ENCODE measurements around the gene P4HB.

The P4HB gene

GRCh38 chr17:81810476-81810875 lies 49.9 kb downstream of the P4HB start:
- Mint-ChIP-seq H3K36me3 (ENCODE audit: insufficient read depth) (no peaks in the 10 kb centered on the region), H3K27me3 (peaks cover 20% of the 10 kb centered on the region), H3K9me3 (no peaks in the 10 kb centered on the region), H3K27ac (ENCODE audit: low read depth) (no peak overlapping the region), H3K4me3 (no peak overlapping the region), H3K4me1 (no peaks in the 10 kb centered on the region)
- no peak for ATAC-seq (replicated peaks; ENCODE audit: extremely low read depth, poor library complexity, severe bottlenecking)
- DNase-seq (ENCODE audit: low spot score in 2 of 2): no peak

- Mint-ChIP-seq H3K4me3 (no peak overlapping the region), H3K4me1 (no peaks in the 10 kb centered on the region), H3K36me3 (ENCODE audit: insufficient read depth) (no peaks in the 10 kb centered on the region), H3K27me3 (peaks cover 20% of the 10 kb centered on the region), H3K27ac (ENCODE audit: low read depth) (no peak overlapping the region), H3K9me3 (no peaks in the 10 kb centered on the region)
- DNase-seq (ENCODE audit: low spot score in 2 of 2) (no peak), ATAC-seq (replicated peaks; ENCODE audit: extremely low read depth, poor library complexity, severe bottlenecking) (no peak)
Observed at GRCh38 chr17:81809556-81809998, 50.8 kb downstream of the P4HB start.

- no peak overlapping the region for H3K4me3 Mint-ChIP-seq
- no peak for ATAC-seq (replicated peaks; ENCODE audit: extremely low read depth, poor library complexity, severe bottlenecking)
Observed at GRCh38 chr17:81808778-81809555, 51.4 kb downstream of the P4HB start.

GRCh38 chr17:81807839-81808238 lies 52.5 kb downstream of the P4HB start:
- Mint-ChIP-seq H3K36me3 (ENCODE audit: insufficient read depth) (no peaks in the 10 kb centered on the region), H3K4me3 (no peak overlapping the region), H3K9me3 (no peaks in the 10 kb centered on the region), H3K27me3 (peaks cover 27% of the 10 kb centered on the region), H3K27ac (ENCODE audit: low read depth) (no peak overlapping the region), H3K4me1 (no peaks in the 10 kb centered on the region)
- no peak for DNase-seq (ENCODE audit: low spot score in 2 of 2)
- no peak for ATAC-seq (replicated peaks; ENCODE audit: extremely low read depth, poor library complexity, severe bottlenecking)

More at GRCh38 chr17:81808778-81809555, 51.4 kb downstream of the P4HB start:
- no peak for DNase-seq (ENCODE audit: low spot score in 2 of 2)
- Mint-ChIP-seq H3K27ac (ENCODE audit: low read depth) (no peak overlapping the region), H3K27me3 (peaks cover 20% of the 10 kb centered on the region), H3K36me3 (ENCODE audit: insufficient read depth) (no peaks in the 10 kb centered on the region), H3K9me3 (no peaks in the 10 kb centered on the region), H3K4me1 (no peaks in the 10 kb centered on the region)

- Mint-ChIP-seq H3K4me1 (no peaks in the 10 kb centered on the region), H3K36me3 (ENCODE audit: insufficient read depth) (no peaks in the 10 kb centered on the region), H3K27me3 (peaks cover 33% of the 10 kb centered on the region), H3K4me3 (no peak overlapping the region), H3K27ac (ENCODE audit: low read depth) (no peak overlapping the region), H3K9me3 (no peaks in the 10 kb centered on the region)
- no peak for ATAC-seq (replicated peaks; ENCODE audit: extremely low read depth, poor library complexity, severe bottlenecking)
- DNase-seq (ENCODE audit: low spot score in 2 of 2): no peak
Observed at GRCh38 chr17:81807210-81807719, 53.1 kb downstream of the P4HB start.

- Mint-ChIP-seq H3K4me3 (no peak overlapping the region), H3K27ac (ENCODE audit: low read depth) (no peak overlapping the region), H3K36me3 (ENCODE audit: insufficient read depth) (no peaks in the 10 kb centered on the region), H3K4me1 (no peaks in the 10 kb centered on the region), H3K9me3 (no peaks in the 10 kb centered on the region), H3K27me3 (peaks cover 39% of the 10 kb centered on the region)
- no peak for ATAC-seq (replicated peaks; ENCODE audit: extremely low read depth, poor library complexity, severe bottlenecking)
- no peak for DNase-seq (ENCODE audit: low spot score in 2 of 2)
Observed at GRCh38 chr17:81806461-81807209, 53.7 kb downstream of the P4HB start.

- DNase-seq (ENCODE audit: low spot score in 2 of 2) (no peak), ATAC-seq (replicated peaks; ENCODE audit: extremely low read depth, poor library complexity, severe bottlenecking) (no peak)
- Mint-ChIP-seq H3K36me3 (ENCODE audit: insufficient read depth) (no peaks in the 10 kb centered on the region), H3K4me1 (no peaks in the 10 kb centered on the region), H3K9me3 (no peaks in the 10 kb centered on the region), H3K27ac (ENCODE audit: low read depth) (no peak overlapping the region), H3K4me3 (no peak overlapping the region), H3K27me3 (peaks cover 46% of the 10 kb centered on the region)
Observed at GRCh38 chr17:81805707-81806460, 54.5 kb downstream of the P4HB start.

- Mint-ChIP-seq H3K4me3 (no peak overlapping the region), H3K27me3 (peaks cover 49% of the 10 kb centered on the region), H3K9me3 (no peaks in the 10 kb centered on the region), H3K36me3 (ENCODE audit: insufficient read depth) (no peaks in the 10 kb centered on the region), H3K27ac (ENCODE audit: low read depth) (no peak overlapping the region), H3K4me1 (no peaks in the 10 kb centered on the region)
- DNase-seq (ENCODE audit: low spot score in 2 of 2): no peak
- no peak for ATAC-seq (replicated peaks; ENCODE audit: extremely low read depth, poor library complexity, severe bottlenecking)
Observed at GRCh38 chr17:81804559-81805399, 55.6 kb downstream of the P4HB start.

- H3K4me1 Mint-ChIP-seq: no peaks in the 10 kb centered on the region
- no peaks in the 10 kb centered on the region for H3K9me3 Mint-ChIP-seq
- H3K27ac Mint-ChIP-seq (ENCODE audit: low read depth): no peak within 1 kb of the TSS
- no peak for ATAC-seq (replicated peaks; ENCODE audit: extremely low read depth, poor library complexity, severe bottlenecking)
- no peak within 1 kb of the TSS for H3K4me3 Mint-ChIP-seq
- H3K36me3 Mint-ChIP-seq (ENCODE audit: insufficient read depth): no peaks in the 10 kb centered on the region
- peaks cover 45% of the 10 kb centered on the region for H3K27me3 Mint-ChIP-seq
- no peak for DNase-seq (ENCODE audit: low spot score in 2 of 2)
Observed at GRCh38 chr17:81803728-81804558, 56.4 kb downstream of the P4HB start, which contains the start of gene GCGR. Gene GCGR, plus strand, starts transcription at chr17:81804150. Its CDS starts 4,869 bp downstream, at chr17:81809019.

GRCh38 chr17:81802856-81803643 lies 57.3 kb downstream of the P4HB start:
- no peaks in the 10 kb centered on the region for H3K36me3 Mint-ChIP-seq (ENCODE audit: insufficient read depth)
- H3K4me3 Mint-ChIP-seq: no peak overlapping the region
- peaks cover 41% of the 10 kb centered on the region for H3K27me3 Mint-ChIP-seq
- no peaks in the 10 kb centered on the region for H3K9me3 Mint-ChIP-seq
- DNase-seq (ENCODE audit: low spot score in 2 of 2) (no peak), ATAC-seq (replicated peaks; ENCODE audit: extremely low read depth, poor library complexity, severe bottlenecking) (no peak)
- H3K27ac Mint-ChIP-seq (ENCODE audit: low read depth): no peak overlapping the region
- no peaks in the 10 kb centered on the region for H3K4me1 Mint-ChIP-seq
